ENCODE results near the gene THAP9.

THAP9 gene

DNA sequence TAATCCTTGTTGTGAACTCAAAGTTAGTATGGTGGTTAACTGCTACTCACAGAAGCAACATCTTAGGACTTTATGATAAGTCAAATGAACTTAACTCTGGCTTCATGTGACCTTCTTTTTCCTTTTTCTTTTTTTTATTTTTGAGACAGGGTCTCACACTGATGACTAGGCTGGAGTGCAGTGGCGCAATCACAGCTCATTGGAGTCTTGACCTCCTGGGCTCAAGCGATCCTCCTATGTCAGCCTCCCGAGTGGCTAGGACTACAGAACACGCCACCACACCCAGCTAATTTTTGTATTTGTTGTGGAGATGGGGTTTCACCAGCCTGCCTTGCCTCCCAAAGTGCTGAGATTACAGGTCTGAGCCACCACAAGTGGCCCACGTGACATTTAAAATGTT, 32.0 kb upstream of the THAP9 start:
- H3K4me1 ChIP-seq (ENCODE audit: control insufficient read depth, insufficient read depth, low read length) = no peaks in the 10 kb centered on the region
- H3K27ac ChIP-seq (ENCODE audit: low read depth, low read length) = no peak overlapping the region
- no peak overlapping the region for H3K9ac ChIP-seq (ENCODE audit: low read depth, low read length)
- H3K4me3 ChIP-seq (ENCODE audit: low read depth, low read length) = no peak overlapping the region
- no peaks in the 10 kb centered on the region for H3K9me3 ChIP-seq (ENCODE audit: control insufficient read depth, insufficient read depth, low read length)
- peaks cover 94% of the 10 kb centered on the region for H3K36me3 ChIP-seq (ENCODE audit: control insufficient read depth, insufficient read depth, low read length)
- no peaks in the 10 kb centered on the region for H3K27me3 ChIP-seq (ENCODE audit: control insufficient read depth, insufficient read depth, low read length)

DNA sequence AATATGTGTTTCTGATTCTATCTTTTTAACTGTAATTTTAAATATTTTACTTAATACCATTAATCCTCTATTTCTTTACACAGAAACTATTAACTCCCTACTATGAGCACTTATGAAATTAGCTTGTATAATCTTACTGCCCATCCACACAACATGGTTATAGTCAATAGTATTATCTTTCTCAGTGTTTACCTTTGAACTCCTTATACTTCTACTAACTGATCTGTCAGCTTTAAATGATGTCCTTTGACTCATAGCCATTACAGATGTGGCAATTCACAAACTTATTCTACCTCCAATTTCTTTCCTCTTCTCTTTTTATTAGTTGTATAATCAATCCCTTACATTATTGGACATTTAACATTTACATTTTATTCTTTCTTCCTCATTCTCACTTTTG, 15.1 kb upstream of the THAP9 start:
- H3K27ac ChIP-seq (ENCODE audit: low read depth, low read length) = no peak overlapping the region
- no peak overlapping the region for H3K9ac ChIP-seq (ENCODE audit: low read depth, low read length)
- H3K36me3 ChIP-seq (ENCODE audit: control insufficient read depth, insufficient read depth, low read length) = peaks cover 16% of the 10 kb centered on the region
- H3K4me1 ChIP-seq (ENCODE audit: control insufficient read depth, insufficient read depth, low read length) = peaks cover 10% of the 10 kb centered on the region
- no peak overlapping the region for H3K4me3 ChIP-seq (ENCODE audit: low read depth, low read length)
- H3K27me3 ChIP-seq (ENCODE audit: control insufficient read depth, insufficient read depth, low read length) = no peaks in the 10 kb centered on the region
- no peaks in the 10 kb centered on the region for H3K9me3 ChIP-seq (ENCODE audit: control insufficient read depth, insufficient read depth, low read length)

DNA sequence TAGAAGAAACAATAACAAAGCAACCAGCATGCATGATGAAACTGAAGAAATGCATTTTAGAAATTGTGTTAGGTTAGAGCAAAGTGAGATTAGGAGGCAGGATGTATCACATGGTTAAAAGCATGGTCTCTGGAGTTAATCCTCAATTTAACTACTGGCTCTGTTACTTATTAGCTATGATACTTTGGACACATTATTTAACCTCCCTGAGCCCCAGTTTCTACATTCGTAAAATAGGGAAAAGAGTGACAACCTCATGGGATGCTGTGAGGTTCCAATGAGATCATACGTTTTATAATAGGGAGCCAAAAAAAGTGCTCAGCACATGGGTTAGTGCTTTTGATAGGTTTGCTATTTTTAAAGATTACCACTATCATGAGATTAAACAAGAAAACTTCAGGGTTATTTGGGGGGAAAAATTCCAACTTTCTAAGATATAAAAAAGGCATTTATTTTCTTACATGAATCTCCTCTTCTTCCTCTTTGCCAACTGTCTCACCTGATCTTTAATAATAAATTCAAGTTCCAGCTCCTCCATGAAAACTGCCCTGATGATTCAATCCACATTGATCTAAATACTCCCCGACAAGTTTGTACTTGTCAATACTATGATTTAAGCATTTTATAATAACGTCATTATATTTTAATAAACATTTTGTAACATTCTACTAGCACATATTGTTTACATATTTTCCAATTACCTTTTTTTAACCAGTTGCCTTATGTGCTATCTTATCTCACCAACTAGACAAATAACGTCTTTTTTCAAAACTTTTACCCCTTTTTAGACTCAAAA, 14.2 kb upstream of the THAP9 start:
- Histone ChIP-seq H3K36me3 (ENCODE audit: control insufficient read depth, insufficient read depth, low read length) (peaks cover 10% of the 10 kb centered on the region), H3K4me1 (ENCODE audit: control insufficient read depth, insufficient read depth, low read length) (peaks cover 10% of the 10 kb centered on the region), H3K9me3 (ENCODE audit: control insufficient read depth, insufficient read depth, low read length) (no peaks in the 10 kb centered on the region), H3K27me3 (ENCODE audit: control insufficient read depth, insufficient read depth, low read length) (no peaks in the 10 kb centered on the region), H3K9ac (ENCODE audit: low read depth, low read length) (no peak overlapping the region), H3K4me3 (ENCODE audit: low read depth, low read length) (no peak overlapping the region), H3K27ac (ENCODE audit: low read depth, low read length) (no peak overlapping the region)

DNA sequence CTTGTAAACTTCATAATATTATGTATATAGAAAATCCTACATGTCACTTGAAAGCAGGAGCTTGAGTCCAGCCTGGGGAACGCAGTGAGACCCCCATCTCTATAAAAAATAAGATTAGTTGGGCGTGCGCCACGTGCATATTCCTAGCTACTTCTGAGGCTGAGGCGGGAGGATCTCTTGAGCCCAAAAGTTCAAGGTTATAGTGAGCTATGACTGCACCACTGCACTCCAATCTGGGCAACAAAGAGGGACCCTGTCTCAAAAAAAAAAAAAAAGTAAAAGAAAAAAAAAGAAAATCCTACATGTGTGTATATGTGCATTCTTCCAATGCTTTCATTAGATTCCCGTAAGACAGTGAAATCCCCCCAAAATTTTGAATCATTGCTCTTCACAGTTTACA, 11.2 kb upstream of the THAP9 start:
- H3K4me3 ChIP-seq (ENCODE audit: low read depth, low read length) = peak overlapping the region; percentile 93
- H3K27ac ChIP-seq (ENCODE audit: low read depth, low read length) = no peak overlapping the region
- no peaks in the 10 kb centered on the region for H3K27me3 ChIP-seq (ENCODE audit: control insufficient read depth, insufficient read depth, low read length)
- no peaks in the 10 kb centered on the region for H3K9me3 ChIP-seq (ENCODE audit: control insufficient read depth, insufficient read depth, low read length)
- no peak overlapping the region for H3K9ac ChIP-seq (ENCODE audit: low read depth, low read length)
- H3K4me1 ChIP-seq (ENCODE audit: control insufficient read depth, insufficient read depth, low read length) = peaks cover 10% of the 10 kb centered on the region
- peaks cover 19% of the 10 kb centered on the region for H3K36me3 ChIP-seq (ENCODE audit: control insufficient read depth, insufficient read depth, low read length)

DNA sequence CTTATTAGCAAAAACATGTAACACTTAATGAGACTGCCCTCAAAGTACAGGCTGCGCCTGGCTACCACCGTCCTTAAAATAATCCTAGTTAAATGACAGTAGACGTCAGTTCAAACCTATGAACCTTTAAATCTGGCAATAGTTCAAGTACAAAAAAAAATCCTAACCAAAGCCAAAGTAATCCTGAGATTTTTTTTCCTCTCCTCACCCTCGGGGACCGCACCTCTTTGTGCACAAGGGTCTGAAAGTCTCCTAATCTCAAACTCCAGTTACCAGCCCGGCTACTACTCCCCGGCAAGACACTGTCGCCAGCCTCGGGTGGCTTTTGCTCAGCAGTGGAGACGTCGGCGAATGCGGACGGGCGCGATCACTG, 10.0 kb upstream of the THAP9 start:
- H3K9me3 ChIP-seq (ENCODE audit: control insufficient read depth, insufficient read depth, low read length) = no peaks in the 10 kb centered on the region
- peaks cover 10% of the 10 kb centered on the region for H3K4me1 ChIP-seq (ENCODE audit: control insufficient read depth, insufficient read depth, low read length)
- peak overlapping the region; percentile 97 for H3K9ac ChIP-seq (ENCODE audit: low read depth, low read length)
- H3K4me3 ChIP-seq (ENCODE audit: low read depth, low read length) = peak overlapping the region; percentile 93
- H3K27me3 ChIP-seq (ENCODE audit: control insufficient read depth, insufficient read depth, low read length) = no peaks in the 10 kb centered on the region
- peak overlapping the region; percentile 96 for H3K27ac ChIP-seq (ENCODE audit: low read depth, low read length)
- H3K36me3 ChIP-seq (ENCODE audit: control insufficient read depth, insufficient read depth, low read length) = peaks cover 29% of the 10 kb centered on the region

DNA sequence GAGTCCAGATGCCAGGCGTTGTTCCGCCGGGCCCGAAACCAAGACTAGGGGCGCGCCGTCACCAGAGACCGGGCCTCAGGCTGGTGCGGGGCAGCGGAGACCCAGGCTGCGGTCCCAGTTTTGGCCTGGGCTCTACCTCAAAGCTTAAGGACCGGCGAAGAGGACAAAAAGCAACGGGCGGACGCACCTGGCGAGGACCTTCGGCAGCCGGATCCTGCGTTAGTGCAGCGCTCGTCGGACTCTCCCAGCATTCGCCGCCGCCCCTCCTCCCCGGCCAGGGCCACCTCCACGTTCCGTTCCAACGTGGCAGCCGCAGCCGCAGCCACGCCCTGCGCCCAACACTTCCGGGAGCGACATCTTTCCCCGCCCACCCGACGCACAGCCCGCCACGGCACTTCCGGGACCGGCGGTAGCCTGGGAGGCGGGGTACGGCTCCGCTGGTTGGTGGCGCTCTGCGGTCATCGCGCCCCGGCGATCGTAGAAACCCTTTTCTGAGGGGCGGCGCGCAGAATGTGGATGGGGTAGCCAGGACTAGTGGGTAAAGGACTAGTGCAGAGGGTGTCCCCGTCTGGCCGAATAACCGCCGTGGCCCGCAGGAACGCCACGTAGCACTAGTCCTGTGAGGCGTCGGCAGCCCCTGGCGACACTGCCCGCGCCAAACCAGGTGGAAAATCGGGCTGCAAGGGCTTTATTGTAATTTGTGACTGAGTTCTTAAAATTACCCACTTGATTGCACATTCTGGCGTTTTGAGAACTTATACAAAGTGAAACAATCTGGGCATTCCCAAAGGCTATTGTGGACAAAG, 9.4 kb upstream of the THAP9 start, which contains the start of gene SEC31A:
Gene SEC31A (minus strand): TSS at position 253 of the 806 bp plus-strand sequence. CDS start 9,217 bp downstream, outside the sequence.
- peak within 1 kb of the TSS; percentile 97 for H3K9ac ChIP-seq (ENCODE audit: low read depth, low read length)
- H3K27ac ChIP-seq (ENCODE audit: low read depth, low read length) = peak within 1 kb of the TSS; percentile 96
- peaks cover 32% of the 10 kb centered on the region for H3K36me3 ChIP-seq (ENCODE audit: control insufficient read depth, insufficient read depth, low read length)
- no peaks in the 10 kb centered on the region for H3K9me3 ChIP-seq (ENCODE audit: control insufficient read depth, insufficient read depth, low read length)
- peak within 1 kb of the TSS; percentile 93 for H3K4me3 ChIP-seq (ENCODE audit: low read depth, low read length)
- peaks cover 10% of the 10 kb centered on the region for H3K4me1 ChIP-seq (ENCODE audit: control insufficient read depth, insufficient read depth, low read length)
- no peaks in the 10 kb centered on the region for H3K27me3 ChIP-seq (ENCODE audit: control insufficient read depth, insufficient read depth, low read length)

DNA sequence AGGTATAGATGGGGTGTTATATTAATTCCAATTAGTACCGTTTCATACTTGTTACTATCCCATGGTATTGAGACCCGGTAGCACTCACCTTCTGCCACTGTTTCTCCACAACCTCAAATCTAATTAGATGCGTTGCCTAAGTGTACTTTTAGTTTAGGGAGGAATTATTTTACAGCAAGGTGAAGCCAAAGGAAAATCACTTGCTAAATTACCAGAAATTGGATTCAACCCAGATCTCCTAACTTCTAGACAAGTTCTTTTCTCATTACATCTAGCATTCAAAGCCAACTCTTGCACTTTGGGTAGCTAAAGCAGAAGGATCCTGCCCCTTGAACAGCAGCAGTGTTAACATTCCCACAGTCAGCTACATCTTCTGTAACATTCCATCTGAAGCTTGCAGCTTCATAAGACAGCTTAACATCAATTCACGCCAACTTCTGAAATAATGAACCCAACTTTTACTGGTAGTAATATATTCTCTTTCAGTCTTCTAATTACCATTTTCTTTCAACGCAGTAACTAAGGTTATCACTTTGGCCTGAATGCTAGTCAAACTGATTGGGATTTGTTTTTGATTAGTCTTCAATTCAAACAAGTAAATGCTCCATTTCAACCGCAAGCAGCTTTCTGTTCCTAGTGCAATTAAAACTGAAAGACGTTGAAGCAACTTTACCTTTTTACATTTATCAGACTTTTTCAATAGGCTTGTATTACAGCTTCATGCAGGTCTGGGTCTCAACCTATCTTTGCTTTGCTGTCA, 8.6 kb upstream of the THAP9 start:
- H3K27ac ChIP-seq (ENCODE audit: low read depth, low read length) = peak overlapping the region; percentile 96
- H3K9me3 ChIP-seq (ENCODE audit: control insufficient read depth, insufficient read depth, low read length) = no peaks in the 10 kb centered on the region

DNA sequence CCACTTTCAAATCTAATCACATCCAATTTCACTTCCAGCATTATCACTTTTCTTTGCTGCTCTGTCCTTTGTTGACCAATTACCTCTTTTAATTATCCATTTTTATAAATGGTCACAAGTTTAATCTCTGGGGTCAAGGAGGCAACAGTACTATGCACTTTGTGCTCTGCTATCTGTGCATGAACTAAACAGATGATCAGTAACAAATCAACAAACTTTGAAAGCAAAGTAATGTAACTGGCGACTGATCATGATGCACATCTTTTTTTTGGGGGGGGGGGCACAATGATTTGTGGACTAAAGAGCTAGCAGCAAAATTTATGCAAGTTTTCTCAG, 8.1 kb upstream of the THAP9 start:
- Histone ChIP-seq H3K27me3 (ENCODE audit: control insufficient read depth, insufficient read depth, low read length) (no peaks in the 10 kb centered on the region), H3K4me3 (ENCODE audit: low read depth, low read length) (0 out of 2 replicates have a peak overlapping the region, but pooled peaks have one; percentile 93), H3K4me1 (ENCODE audit: control insufficient read depth, insufficient read depth, low read length) (peaks cover 5% of the 10 kb centered on the region), H3K9me3 (ENCODE audit: control insufficient read depth, insufficient read depth, low read length) (no peaks in the 10 kb centered on the region), H3K27ac (ENCODE audit: low read depth, low read length) (no peak overlapping the region), H3K9ac (ENCODE audit: low read depth, low read length) (no peak overlapping the region), H3K36me3 (ENCODE audit: control insufficient read depth, insufficient read depth, low read length) (peaks cover 44% of the 10 kb centered on the region)

More for the DNA sequence above, 8.6 kb upstream of the THAP9 start:
- Histone ChIP-seq H3K36me3 (ENCODE audit: control insufficient read depth, insufficient read depth, low read length) (peaks cover 38% of the 10 kb centered on the region), H3K27me3 (ENCODE audit: control insufficient read depth, insufficient read depth, low read length) (no peaks in the 10 kb centered on the region), H3K4me1 (ENCODE audit: control insufficient read depth, insufficient read depth, low read length) (peaks cover 10% of the 10 kb centered on the region), H3K9ac (ENCODE audit: low read depth, low read length) (peak overlapping the region; percentile 97), H3K4me3 (ENCODE audit: low read depth, low read length) (peak overlapping the region; percentile 93)

DNA sequence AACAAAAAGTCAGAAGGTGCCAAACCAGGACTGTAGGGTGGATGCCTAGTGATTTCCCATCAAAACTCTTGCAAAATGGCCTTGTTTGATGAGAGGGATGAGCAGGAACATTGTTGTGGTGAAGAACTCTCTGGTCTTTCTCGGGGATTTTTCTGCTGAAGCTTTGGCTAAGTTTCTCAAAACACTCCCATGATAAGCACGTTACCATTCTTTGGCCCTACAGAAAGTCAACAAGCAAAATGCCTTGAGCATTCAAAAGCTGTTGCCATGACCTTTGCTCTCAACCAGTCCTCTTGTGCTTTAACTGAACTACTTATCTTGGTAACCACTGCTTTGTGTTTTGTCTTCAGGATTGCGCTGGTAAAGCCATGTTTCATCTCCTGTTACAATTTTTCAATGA, 6.6 kb upstream of the THAP9 start:
- Histone ChIP-seq H3K4me1 (ENCODE audit: control insufficient read depth, insufficient read depth, low read length) (peaks cover 3% of the 10 kb centered on the region), H3K27me3 (ENCODE audit: control insufficient read depth, insufficient read depth, low read length) (no peaks in the 10 kb centered on the region), H3K36me3 (ENCODE audit: control insufficient read depth, insufficient read depth, low read length) (peaks cover 59% of the 10 kb centered on the region), H3K27ac (ENCODE audit: low read depth, low read length) (peak overlapping the region; percentile 59), H3K9ac (ENCODE audit: low read depth, low read length) (no peak overlapping the region), H3K4me3 (ENCODE audit: low read depth, low read length) (no peak overlapping the region), H3K9me3 (ENCODE audit: control insufficient read depth, insufficient read depth, low read length) (no peaks in the 10 kb centered on the region)

DNA sequence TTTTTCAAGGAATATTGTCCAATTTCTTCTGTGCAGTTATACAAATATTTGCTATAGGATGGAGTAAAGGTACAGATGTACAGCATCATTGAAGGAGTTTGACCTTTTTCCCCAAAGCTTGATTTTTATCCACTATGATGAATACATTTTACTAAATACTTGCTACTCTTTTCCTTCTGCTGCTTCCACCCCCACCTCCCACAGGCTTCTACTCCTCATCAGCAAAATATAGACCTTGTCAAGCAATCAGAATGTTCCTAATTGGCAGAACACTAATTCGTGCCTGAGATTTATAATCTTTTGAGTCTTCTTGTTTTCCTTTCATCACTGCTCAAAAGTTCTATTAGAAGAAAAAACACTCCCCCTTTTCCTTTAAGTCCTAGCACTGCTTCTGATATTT, 3.8 kb upstream of the THAP9 start:
- no peak overlapping the region for H3K27ac ChIP-seq (ENCODE audit: low read depth, low read length)
- H3K27me3 ChIP-seq (ENCODE audit: control insufficient read depth, insufficient read depth, low read length) = no peaks in the 10 kb centered on the region
- peaks cover 4% of the 10 kb centered on the region; the same call in 1 of the 2 replicates for H3K4me1 ChIP-seq (ENCODE audit: control insufficient read depth, insufficient read depth, low read length)
- H3K9me3 ChIP-seq (ENCODE audit: control insufficient read depth, insufficient read depth, low read length) = no peaks in the 10 kb centered on the region
- H3K36me3 ChIP-seq (ENCODE audit: control insufficient read depth, insufficient read depth, low read length) = peaks cover 62% of the 10 kb centered on the region
- H3K9ac ChIP-seq (ENCODE audit: low read depth, low read length) = no peak overlapping the region
- H3K4me3 ChIP-seq (ENCODE audit: low read depth, low read length) = no peak overlapping the region

Measured in HUES48 (cell line).